ENCODE measurements around the gene BAD.
"Not testable (repeated sequence)": the region's sequence is repeated elsewhere in the genome, so short reads cannot be mapped to it uniquely, and the experiment has no call there.

BAD gene

DNA sequence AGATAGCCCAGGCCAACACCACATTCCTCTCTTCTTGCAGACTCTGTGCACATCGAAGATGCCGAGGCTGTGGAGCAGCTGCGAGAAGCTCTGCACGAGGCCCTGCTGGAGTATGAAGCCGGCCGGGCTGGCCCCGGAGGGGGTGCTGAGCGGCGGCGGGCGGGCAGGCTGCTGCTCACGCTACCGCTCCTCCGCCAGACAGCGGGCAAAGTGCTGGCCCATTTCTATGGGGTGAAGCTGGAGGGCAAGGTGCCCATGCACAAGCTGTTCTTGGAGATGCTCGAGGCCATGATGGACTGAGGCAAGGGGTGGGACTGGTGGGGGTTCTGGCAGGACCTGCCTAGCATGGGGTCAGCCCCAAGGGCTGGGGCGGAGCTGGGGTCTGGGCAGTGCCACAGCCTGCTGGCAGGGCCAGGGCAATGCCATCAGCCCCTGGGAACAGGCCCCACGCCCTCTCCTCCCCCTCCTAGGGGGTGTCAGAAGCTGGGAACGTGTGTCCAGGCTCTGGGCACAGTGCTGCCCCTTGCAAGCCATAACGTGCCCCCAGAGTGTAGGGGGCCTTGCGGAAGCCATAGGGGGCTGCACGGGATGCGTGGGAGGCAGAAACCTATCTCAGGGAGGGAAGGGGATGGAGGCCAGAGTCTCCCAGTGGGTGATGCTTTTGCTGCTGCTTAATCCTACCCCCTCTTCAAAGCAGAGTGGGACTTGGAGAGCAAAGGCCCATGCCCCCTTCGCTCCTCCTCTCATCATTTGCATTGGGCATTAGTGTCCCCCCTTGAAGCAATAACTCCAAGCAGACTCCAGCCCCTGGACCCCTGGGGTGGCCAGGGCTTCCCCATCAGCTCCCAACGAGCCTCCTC is 31.4 kb upstream of the BAD start:
- in situ Hi-C loops (cut with MboI; ENCODE audit: low sequenced_read_pairs): not testable (repeated sequence)

DNA sequence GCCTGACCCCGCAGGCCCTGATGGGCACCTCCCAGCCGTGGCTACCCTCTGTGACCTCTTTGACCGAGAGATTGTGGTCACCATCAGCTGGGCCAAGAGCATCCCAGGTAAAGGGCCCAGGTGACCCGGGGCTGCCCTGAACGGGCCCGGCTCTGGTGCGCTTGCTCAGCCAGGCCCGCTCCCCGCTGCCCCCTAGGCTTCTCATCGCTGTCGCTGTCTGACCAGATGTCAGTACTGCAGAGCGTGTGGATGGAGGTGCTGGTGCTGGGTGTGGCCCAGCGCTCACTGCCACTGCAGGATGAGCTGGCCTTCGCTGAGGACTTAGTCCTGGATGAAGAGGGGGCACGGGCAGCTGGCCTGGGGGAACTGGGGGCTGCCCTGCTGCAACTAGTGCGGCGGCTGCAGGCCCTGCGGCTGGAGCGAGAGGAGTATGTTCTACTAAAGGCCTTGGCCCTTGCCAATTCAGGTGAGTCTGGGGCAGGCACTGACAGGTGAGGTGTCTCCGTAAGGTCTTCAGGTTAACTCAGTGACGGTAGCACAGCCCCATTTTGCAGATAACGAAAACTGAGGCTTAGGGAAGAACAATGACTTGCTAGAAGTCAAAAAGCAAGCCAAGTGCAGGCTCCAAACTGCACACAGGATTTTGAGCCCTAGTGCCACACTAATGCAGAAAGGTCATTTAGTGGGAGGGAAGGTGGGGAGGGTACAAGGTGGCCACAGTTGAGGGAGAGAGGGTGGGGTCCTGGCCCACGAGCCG is 30.5 kb upstream of the BAD start:
- in situ Hi-C loops (cut with MboI; ENCODE audit: low sequenced_read_pairs): no loop called here

DNA sequence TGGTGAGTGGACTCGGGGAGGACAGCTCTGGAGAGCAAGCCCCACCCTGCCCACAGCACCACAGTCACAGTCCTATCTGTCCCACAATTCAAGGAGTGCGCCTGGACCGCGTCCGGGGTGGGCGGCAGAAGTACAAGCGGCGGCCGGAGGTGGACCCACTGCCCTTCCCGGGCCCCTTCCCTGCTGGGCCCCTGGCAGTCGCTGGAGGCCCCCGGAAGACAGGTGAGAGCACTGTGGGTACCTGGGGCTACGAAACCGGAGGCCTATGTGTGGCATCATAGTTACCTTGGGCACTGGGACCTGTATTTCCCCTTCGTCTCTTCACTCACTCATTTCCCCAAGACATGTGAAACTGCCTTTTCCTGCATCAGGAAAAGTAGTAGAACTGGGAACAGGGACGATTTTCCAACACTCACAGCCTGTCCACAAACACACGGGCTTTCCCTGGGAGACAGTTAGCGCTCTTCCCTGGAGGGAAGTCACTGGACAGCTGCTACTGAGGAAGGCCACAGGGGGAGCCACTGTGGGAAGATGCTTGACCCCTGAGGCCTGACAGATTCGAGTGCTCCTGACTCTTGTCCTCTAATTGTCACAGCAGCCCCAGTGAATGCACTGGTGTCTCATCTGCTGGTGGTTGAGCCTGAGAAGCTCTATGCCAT is 29.8 kb upstream of the BAD start:
- in situ Hi-C loops (cut with MboI; ENCODE audit: low sequenced_read_pairs): no loop called here

DNA sequence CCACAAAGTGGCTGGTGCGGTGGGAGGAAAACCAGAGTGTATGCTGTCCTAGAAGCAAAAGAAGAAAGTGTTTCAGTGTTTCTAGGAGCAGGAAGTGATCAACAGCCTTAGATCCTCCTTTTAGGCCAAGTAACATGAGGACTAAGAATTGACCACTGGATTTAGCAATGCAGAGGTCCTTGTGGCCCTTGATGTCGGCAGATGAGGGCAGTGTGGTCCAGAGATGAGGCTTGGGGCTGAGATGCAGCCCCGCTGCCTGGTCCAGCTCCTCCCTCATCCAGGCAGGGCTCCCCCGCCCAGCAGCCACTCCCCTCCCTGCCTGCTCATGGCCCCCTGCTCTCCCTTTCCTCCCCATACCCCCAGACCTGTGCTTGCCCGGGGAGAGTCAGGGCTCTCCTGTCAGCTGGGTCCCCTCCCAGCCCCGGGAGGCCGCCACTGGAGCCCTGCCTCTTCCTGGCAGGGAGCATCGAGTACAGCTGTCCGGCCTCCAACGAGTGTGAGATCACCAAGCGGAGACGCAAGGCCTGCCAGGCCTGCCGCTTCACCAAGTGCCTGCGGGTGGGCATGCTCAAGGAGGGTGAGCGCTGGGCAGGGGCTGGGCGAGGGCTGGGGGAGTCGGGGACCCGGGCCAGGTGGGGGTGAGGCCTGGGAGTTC is 29.2 kb upstream of the BAD start:
- in situ Hi-C loops (cut with MboI; ENCODE audit: low sequenced_read_pairs): no loop called here

DNA sequence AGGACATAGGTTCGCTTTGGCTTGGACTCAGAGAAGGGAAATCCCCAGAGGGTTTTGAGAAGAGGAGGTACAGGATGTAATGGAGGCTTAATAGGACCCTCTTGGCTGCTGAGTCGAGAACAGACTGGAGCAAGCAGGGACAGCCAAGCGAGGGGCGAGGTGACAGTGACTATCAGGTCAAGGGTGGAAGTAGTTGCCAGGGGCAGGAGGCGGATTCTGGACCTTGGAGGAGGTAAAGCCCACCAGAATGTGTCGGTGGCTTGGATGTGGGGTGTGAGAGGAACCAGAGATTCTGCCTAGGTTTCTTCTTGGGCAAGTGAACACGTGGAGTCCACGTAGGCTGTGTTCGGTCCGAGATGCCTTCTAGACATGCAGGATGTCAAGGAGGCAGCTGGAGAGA is 28.5 kb upstream of the BAD start:
- in situ Hi-C loops (cut with MboI; ENCODE audit: low sequenced_read_pairs): no loop called here

DNA sequence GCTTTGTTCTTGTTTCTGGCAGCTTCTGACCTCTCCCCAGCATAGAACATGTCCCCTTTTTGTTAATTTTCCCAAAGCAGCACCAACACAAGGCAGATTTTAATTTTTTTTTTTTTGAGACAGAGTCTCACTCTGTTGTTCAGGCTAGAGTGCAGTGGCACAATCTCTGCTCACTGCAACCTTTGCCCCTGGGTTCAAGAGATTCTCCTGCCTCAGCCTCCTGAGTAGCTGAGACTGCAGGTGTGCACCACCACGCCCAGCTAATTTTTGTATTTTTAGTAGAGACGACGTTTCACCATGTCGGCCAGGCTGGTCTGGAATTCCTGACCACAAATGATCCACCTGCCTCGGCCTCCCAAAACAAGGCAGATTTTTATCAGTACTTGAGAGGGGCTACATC is 23.3 kb upstream of the BAD start:
- in situ Hi-C loops (cut with MboI; ENCODE audit: low sequenced_read_pairs): not testable (repeated sequence)

DNA sequence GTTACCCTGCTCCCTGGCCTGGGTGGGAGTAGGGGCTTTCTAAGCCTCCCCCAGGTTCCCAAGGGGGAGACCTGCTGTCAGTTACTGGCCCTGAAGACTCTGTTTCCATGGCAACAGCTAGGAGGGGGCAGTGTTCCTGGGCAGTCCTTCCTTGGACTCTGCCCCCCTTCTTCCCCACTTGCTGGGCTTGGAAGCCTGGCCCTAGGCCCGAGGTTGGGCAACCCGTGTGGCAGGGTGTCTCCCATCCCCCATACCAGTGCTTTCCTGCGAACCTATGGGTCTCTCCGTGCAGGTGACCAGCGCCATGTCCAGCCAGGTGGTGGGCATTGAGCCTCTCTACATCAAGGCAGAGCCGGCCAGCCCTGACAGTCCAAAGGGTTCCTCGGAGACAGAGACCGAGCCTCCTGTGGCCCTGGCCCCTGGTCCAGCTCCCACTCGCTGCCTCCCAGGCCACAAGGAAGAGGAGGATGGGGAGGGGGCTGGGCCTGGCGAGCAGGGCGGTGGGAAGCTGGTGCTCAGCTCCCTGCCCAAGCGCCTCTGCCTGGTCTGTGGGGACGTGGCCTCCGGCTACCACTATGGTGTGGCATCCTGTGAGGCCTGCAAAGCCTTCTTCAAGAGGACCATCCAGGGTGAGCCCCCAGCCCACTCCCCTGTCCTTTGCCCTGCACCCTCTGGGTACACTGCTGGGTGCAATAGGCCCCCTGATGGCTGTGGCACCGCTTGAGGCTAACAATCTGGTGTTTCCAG is 22.6 kb upstream of the BAD start:
- in situ Hi-C loops (cut with MboI; ENCODE audit: low sequenced_read_pairs): no loop called here

DNA sequence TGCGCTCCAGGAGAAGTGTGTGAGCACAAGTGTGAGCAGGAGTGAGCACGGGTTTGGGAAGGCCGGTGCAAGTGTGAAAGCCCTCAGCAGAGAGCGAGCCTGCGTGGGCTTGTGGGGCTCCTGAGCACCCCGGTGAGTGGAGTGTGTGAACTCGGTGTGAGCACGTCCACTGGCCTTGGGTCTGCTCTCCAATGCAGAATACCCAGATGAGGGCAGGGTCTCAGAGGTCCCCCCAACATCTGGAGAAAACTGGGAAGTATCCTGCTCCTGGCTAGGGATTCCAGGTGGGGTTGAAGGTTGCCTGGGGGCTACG is 22.1 kb upstream of the BAD start:
- in situ Hi-C loops (cut with MboI; ENCODE audit: low sequenced_read_pairs): no loop called here

DNA sequence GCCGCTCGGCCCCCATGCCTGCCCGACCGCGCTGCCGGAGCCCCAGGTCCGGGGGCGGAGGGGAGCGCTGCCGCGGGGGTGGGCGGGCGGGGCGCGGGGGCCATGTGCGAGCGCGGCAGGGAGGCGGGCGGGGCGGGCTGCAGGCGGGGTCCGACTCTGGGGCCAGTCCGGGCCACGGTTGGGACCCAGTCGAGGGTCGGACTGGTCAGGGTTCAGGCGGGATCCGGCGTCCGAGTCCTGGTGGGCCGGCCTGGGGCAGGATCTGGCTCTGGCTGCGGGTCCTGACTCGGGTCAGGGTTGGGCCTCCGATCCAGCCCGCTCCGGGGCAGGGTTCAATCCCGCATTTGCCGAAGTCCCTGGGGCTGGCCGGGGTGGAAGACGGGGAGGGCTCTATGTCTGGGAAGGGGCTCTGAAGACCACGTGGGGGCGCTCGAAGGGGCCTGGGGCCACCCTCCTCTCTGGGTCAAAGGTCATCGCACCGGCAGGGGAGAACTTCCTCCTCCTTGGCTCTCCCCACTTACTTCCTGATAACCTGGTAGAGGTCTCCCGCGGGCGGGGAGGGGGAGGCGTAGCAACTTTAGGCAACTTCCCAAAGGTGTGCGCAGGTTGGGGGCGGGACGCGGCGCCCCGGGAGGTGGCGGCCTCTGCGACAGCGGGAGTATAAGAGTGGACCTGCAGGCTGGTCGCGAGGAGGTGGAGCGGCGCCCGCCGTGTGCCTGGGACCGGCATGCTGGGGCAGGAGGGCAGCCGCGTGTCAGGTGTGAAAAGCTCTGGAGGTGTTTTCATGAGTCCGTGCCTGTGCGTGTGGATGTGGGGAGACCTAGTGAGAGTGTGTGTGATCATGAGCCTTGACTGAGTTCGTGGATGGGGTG is 21.5 kb upstream of the BAD start:
- in situ Hi-C loops (cut with MboI; ENCODE audit: low sequenced_read_pairs): no loop called here

DNA sequence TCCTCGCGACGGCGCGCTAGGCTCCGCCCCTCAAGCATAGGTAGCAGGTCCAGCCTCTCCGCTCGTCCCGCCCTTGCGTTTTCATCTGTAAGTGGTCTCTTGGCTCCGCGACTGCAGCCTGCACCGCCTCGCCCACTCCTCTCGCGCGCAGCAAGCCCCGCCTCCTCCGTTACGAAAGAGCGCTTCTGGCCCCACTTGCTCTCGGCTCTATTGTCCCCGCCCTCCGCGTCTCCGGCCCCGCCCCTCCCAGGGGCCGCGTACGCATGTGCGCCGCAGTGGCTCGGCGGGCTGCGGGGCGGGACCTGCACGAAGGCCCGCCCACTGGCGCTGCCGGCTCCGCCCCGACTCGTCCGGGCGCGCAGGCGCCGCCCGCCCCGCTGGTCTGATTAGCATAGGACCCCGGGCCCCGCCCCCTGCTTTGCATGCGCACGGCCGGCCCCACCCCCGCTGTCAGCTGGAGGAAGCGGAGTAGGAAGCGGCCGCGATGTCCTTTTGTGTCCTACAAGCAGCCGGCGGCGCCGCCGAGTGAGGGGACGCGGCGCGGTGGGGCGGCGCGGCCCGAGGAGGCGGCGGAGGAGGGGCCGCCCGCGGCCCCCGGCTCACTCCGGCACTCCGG is 20.7 kb upstream of the BAD start, which contains the start of gene ESRRA:
ESRRA (plus strand) TSS at position 450 of the 616 bp plus-strand sequence. CDS start 1,656 bp downstream, outside the sequence.
- in situ Hi-C loops (cut with MboI; ENCODE audit: low sequenced_read_pairs): no loop called here

DNA sequence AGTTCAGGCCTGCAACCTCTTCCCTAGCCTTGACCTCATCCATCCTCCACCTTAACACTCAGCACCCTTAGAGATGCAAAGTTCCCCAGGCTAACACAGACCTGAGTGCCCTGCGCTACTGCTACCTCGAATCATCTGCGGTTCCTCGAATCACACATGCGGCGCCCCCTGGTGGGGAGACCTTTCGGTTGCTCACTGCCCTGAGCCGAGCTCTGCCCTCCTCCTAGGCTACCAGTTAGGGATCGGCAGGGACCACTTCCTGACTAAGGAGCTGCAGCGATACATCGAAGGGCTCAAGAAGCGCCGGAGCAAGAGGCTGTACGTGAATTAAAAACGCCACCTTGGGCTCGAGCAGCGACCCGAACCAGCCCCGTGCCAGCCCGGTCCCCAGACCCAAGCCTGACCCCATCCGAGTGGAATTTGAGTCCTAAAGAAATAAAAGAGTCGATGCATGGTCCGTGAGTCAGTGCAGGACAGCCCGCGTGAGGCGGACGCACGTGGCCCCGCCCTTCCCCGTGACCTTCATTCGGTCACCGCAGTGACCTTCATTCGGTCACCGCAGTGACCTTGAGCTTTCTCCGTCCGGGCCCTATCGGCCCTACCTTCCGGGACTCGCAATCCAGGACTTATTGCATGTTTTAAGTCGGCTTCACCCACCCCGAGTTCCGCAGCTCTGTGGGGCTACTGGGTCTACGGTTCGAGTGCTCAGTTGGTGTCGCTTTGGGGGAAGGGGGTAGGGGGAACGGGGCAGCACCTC is 20.0 kb upstream of the BAD start:
- in situ Hi-C loops (cut with MboI; ENCODE audit: low sequenced_read_pairs): no loop called here

DNA sequence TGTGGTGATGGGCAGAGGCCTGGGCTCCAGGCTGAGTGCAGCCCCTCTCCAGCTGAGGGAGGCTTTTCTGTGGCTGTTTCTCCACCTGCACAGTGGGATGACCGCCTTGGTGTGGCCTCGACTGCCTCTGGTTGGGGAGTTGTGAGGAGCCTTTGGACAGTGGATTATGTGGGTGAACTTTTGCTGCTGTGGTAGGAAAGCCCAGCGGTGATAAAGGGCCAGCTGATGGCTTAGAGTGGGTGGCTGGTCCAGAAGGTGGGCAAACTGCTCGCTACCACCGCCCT is 19.5 kb upstream of the BAD start:
- in situ Hi-C loops (cut with MboI; ENCODE audit: low sequenced_read_pairs): no loop called here

DNA sequence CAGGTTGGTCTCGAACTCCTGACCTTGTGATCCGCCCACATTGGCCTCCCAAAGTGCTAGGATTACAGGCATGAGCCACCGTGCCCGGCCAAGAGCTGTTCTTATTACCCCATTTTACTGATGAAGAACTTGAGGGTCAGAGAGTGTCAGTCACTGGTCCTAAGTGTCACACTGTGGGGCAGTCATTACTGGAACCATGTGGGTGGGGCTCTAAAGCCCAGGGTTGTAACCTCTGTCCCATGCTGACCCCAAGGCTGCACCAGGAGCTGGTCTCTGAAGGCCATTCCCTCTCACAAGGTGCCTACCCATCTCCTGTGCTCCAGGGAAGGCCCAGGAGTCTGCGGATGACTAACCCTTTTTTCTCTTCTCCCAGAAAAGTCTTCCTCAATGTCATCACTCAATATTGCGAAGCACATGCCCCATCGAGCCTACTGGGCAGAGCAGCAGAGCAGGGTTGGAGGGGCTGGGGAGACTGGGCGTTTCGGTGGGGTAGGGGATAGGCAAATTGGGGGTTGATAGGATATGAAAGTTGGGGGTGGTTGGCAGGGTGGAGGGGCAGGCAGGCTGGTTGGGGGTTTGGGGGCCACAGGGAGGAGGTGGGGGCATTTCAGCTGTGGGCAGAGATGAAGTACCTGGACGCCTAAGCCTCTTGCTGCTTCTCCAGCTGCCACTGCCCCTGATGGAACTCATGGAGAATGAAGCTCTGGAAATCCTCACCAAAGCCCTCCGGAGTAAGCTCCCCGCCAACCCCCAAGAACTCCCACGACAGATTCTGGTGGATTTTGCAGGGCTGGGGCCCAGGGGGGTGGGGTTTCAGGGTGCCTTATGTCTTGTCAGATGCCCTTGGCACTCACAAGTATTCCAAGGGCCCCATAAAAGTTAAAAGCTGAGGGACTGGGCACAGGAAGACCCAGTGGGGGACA is 18.9 kb upstream of the BAD start:
- in situ Hi-C loops (cut with MboI; ENCODE audit: low sequenced_read_pairs): no loop called here

DNA sequence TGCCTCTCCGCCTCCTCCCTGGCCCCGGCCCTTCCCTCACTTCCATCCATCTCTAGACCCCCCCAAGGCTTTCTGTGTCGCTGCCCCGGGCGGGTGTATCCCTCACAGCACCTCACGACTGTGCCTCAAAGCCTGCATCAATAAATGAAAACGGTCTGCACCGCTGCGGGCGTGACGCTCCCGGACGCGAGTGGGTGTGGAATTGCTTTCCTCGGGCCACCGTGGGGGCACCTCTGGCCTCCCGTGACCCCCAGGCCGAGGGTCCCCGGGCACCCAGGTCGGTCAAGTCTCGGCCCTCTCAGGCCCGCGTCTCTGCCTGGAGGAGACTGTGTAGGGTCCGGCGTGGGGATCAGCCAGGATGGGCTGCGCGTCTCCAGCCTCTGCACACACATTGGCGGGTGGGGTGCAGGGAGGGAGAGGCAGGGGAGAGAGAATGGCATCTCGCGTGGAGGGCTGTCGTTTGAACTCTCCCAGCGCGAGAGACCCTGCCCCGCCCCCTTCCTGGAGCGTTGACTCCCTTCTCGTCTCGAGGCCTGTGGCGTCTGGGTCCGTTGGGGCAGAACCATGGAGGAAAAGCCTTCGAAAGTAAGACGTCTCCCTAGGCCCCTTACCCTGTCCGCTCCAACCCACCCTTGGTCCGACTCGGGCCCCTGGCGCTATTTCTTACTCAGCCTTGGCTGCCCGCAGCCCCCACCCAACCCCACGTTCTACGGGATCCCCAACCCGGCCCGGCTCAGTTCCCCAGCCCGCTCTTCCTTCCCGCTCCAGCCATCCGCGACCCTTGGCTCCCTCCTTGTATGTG is 15.6 kb upstream of the BAD start, which contains the start of gene CATSPERZ:
CATSPERZ (plus strand) TSS at position 512 of the 802 bp plus-strand sequence; CDS start at position 565, 53 bp downstream.
- in situ Hi-C loops (cut with MboI; ENCODE audit: low sequenced_read_pairs): no loop called here

DNA sequence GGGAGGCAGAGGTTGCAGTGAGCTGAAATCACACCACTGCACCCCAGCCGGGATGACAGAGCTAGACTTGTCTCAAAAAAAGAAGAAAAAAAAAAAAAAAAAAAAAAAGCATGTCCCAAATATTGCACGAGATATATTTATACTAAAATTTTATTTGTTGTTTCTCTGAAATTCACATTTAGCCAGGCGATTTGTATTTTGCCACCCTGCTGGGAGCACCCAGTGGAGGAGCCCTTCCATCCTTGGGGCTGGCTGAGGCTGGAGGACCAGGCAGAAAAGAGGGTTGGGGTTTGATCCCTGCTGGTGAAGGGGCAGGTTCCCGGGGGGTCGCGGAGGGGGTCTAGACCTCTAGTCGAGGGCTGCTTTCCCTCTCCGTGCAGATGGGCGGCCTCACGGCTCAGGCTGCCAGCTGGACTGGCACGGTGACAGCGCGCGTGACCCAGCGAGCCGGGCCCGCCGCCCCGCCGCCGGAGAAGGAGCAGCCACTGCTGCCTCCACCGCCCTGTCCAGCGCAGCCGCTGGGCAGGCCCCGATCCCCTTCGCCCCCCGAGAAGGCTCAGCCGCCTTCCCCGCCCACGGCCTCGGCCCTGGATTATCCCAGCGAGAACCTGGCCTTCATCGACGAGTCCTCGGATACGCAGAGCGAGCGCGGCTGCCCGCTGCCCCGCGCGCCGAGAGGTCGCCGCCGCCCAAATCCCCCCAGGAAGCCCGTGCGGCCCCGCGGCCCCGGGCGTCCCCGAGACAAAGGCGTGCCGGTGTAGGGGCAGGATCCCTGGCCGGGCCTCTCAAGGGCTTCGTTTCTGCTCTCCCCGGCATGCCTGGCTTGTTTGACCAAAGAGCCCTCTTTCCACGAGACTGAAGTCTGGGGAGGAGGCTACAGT is 14.7 kb upstream of the BAD start:
- in situ Hi-C loops (cut with MboI; ENCODE audit: low sequenced_read_pairs): no loop called here
